Measurements from ENCODE around the gene TGIF2.
"Not testable (repeated sequence)": the region's sequence is repeated elsewhere in the genome, so short reads cannot be mapped to it uniquely, and the experiment has no call there.

The TGIF2 gene

GRCh38 chr20:36564726-36565121, 8.7 kb upstream of the TGIF2 start:
- H3K27ac Mint-ChIP-seq, H3K27me3 Mint-ChIP-seq, ATAC-seq, H3K4me3 Mint-ChIP-seq, DNase-seq: not testable (repeated sequence)
- peaks cover 15% of the 10 kb centered on the region for H3K4me1 Mint-ChIP-seq
- H3K9me3 Mint-ChIP-seq, result peaks cover 11 to 18% of the 10 kb centered on the region in 2 donors

- H3K27ac Mint-ChIP-seq, result no peak overlapping the region
- no peaks in the 10 kb centered on the region for H3K27me3 Mint-ChIP-seq
- H3K9me3 Mint-ChIP-seq, result peaks cover 11 to 18% of the 10 kb centered on the region in 2 donors
- no peak overlapping the region for H3K4me3 Mint-ChIP-seq
- ATAC-seq, result no peak
- no peak for DNase-seq
- H3K4me1 Mint-ChIP-seq, result peaks cover 15% of the 10 kb centered on the region
Measured at GRCh38 chr20:36565520-36565919, 7.9 kb upstream of the TGIF2 start.

GRCh38 chr20:36569847-36570429, 3.5 kb upstream of the TGIF2 start:
- DNase-seq, result no peak
- peak overlapping the region in 1 of 2 donors; percentile 38 for H3K27ac Mint-ChIP-seq
- H3K4me1 Mint-ChIP-seq, result peaks cover 22% of the 10 kb centered on the region
- H3K27me3 Mint-ChIP-seq, result no peaks in the 10 kb centered on the region
- ATAC-seq, result no peak
- peaks cover under 1 to 6% of the 10 kb centered on the region in 2 donors for H3K9me3 Mint-ChIP-seq
- H3K4me3 Mint-ChIP-seq, result no peak overlapping the region

GRCh38 chr20:36571564-36572504, 1.6 kb upstream of the TGIF2 start:
- Mint-ChIP-seq H3K4me1 (peaks cover 38% of the 10 kb centered on the region), H3K9me3 (no peaks in the 10 kb centered on the region), H3K27me3 (no peaks in the 10 kb centered on the region), H3K4me3 (peak overlapping the region; percentile 95), H3K27ac (peak overlapping the region; percentile 99)
- DNase-seq (no peak), ATAC-seq (no peak)

GRCh38 chr20:36572701-36573102, 695 bp upstream of the TGIF2 start:
- H3K4me3 Mint-ChIP-seq, result peak overlapping the region; percentile 95
- H3K27me3 Mint-ChIP-seq, result no peaks in the 10 kb centered on the region
- ATAC-seq (peak; percentile 86), DNase-seq (peak; percentile 70 to 84)
- H3K4me1 Mint-ChIP-seq, result peaks cover 38% of the 10 kb centered on the region
- peak overlapping the region; percentile 99 for H3K27ac Mint-ChIP-seq
- H3K9me3 Mint-ChIP-seq, result no peaks in the 10 kb centered on the region

- Mint-ChIP-seq H3K27ac (peak overlapping the region; percentile 91 to 92), H3K4me3 (peak overlapping the region; percentile 94 to 96), H3K27me3 (no peaks in the 10 kb centered on the region), H3K4me1 (peaks cover 41% of the 10 kb centered on the region), H3K9me3 (no peaks in the 10 kb centered on the region)
- peak; percentile 5 for ATAC-seq
- DNase-seq, result peak; percentile 38 to 48
Measured at GRCh38 chr20:36573798-36574365, 485 bp downstream of the TGIF2 start.

GRCh38 chr20:36574366-36575135, 1.2 kb downstream of the TGIF2 start:
- peak; percentile 40 to 47 for DNase-seq
- Mint-ChIP-seq H3K4me1 (peaks cover 47% of the 10 kb centered on the region), H3K9me3 (no peaks in the 10 kb centered on the region), H3K4me3 (peak overlapping the region; percentile 94 to 96), H3K27ac (peak overlapping the region; percentile 96 to 97), H3K27me3 (no peaks in the 10 kb centered on the region)
- peak; percentile 4 for ATAC-seq

- no peaks in the 10 kb centered on the region for H3K27me3 Mint-ChIP-seq
- H3K9me3 Mint-ChIP-seq, result no peaks in the 10 kb centered on the region
- no peak for DNase-seq
- peak overlapping the region; percentile 94 to 96 for H3K4me3 Mint-ChIP-seq
- ATAC-seq, result no peak
- peaks cover 60% of the 10 kb centered on the region for H3K4me1 Mint-ChIP-seq
- H3K27ac Mint-ChIP-seq, result peak overlapping the region in 1 of 2 donors; percentile 96
Measured at GRCh38 chr20:36576081-36576445, 2.7 kb downstream of the TGIF2 start.

- H3K9me3 Mint-ChIP-seq, result no peaks in the 10 kb centered on the region
- H3K4me1 Mint-ChIP-seq, result peaks cover 66% of the 10 kb centered on the region
- H3K27me3 Mint-ChIP-seq, result no peaks in the 10 kb centered on the region
- no peak overlapping the region for H3K27ac Mint-ChIP-seq
- ATAC-seq, result no peak
- DNase-seq, result no peak
- H3K4me3 Mint-ChIP-seq, result no peak overlapping the region
Measured at GRCh38 chr20:36578356-36579041, 5.1 kb downstream of the TGIF2 start.

GRCh38 chr20:36579996-36580545, 6.7 kb downstream of the TGIF2 start:
- H3K4me1 Mint-ChIP-seq, result peaks cover 60% of the 10 kb centered on the region
- DNase-seq, result no peak
- no peak overlapping the region for H3K4me3 Mint-ChIP-seq
- no peak for ATAC-seq
- H3K27ac Mint-ChIP-seq, result peak overlapping the region in 1 of 2 donors; percentile 84
- no peaks in the 10 kb centered on the region for H3K9me3 Mint-ChIP-seq
- no peaks in the 10 kb centered on the region for H3K27me3 Mint-ChIP-seq

- Mint-ChIP-seq H3K4me3 (peak overlapping the region in 1 of 2 donors; percentile 49), H3K27me3 (no peaks in the 10 kb centered on the region), H3K27ac (peak overlapping the region; percentile 23 to 91), H3K9me3 (no peaks in the 10 kb centered on the region), H3K4me1 (peaks cover 59% of the 10 kb centered on the region)
- DNase-seq (no peak), ATAC-seq (peak; percentile 92)
Measured at GRCh38 chr20:36582322-36582721, 8.9 kb downstream of the TGIF2 start.

GRCh38 chr20:36582821-36583220, 9.4 kb downstream of the TGIF2 start:
- H3K27me3 Mint-ChIP-seq, result no peaks in the 10 kb centered on the region

GRCh38 chr20:36584018-36584481, 10.7 kb downstream of the TGIF2 start:
- Mint-ChIP-seq H3K27ac (peak overlapping the region in 1 of 2 donors; percentile 3), H3K9me3 (no peaks in the 10 kb centered on the region), H3K4me1 (peaks cover 69% of the 10 kb centered on the region), H3K4me3 (no peak overlapping the region), H3K27me3 (no peaks in the 10 kb centered on the region)
- DNase-seq (no peak), ATAC-seq (no peak)

More at GRCh38 chr20:36582821-36583220, 9.4 kb downstream of the TGIF2 start:
- H3K4me3 Mint-ChIP-seq, result no peak overlapping the region
- peaks cover 64% of the 10 kb centered on the region for H3K4me1 Mint-ChIP-seq
- H3K27ac Mint-ChIP-seq, result peak overlapping the region in 1 of 2 donors; percentile 91
- DNase-seq, result no peak
- no peak for ATAC-seq
- no peaks in the 10 kb centered on the region for H3K9me3 Mint-ChIP-seq

GRCh38 chr20:36585410-36586125, 12.2 kb downstream of the TGIF2 start:
- no peak for ATAC-seq
- Mint-ChIP-seq H3K4me3 (no peak overlapping the region), H3K27ac (peak overlapping the region in 1 of 2 donors; percentile 83), H3K4me1 (peaks cover 67% of the 10 kb centered on the region), H3K9me3 (no peaks in the 10 kb centered on the region), H3K27me3 (no peaks in the 10 kb centered on the region)
- DNase-seq, result no peak

Data from stimulated activated naive CD8-positive, alpha-beta T cell treated with anti-CD3 and anti-CD28 coated beads, Interleukin-15, amount 100 ng/mL, for 72 hours (primary cell).